HG03159 (cell line): ENCODE measurements around the gene NAV3.
"Not testable (repeated sequence)": the region's sequence is repeated elsewhere in the genome, so short reads cannot be mapped to it uniquely, and the experiment has no call there.

ENCODE experiments used
- ATAC-seq: cut with Tn5 transposase; IDR thresholded peaks from one replicate; pipeline ENCODE4 v1.9.1; 2021; ENCODE audit warnings: mild to moderate bottlenecking, moderate library complexity; ENCODE audit not compliant: unreplicated experiment

NAV3 gene

DNA sequence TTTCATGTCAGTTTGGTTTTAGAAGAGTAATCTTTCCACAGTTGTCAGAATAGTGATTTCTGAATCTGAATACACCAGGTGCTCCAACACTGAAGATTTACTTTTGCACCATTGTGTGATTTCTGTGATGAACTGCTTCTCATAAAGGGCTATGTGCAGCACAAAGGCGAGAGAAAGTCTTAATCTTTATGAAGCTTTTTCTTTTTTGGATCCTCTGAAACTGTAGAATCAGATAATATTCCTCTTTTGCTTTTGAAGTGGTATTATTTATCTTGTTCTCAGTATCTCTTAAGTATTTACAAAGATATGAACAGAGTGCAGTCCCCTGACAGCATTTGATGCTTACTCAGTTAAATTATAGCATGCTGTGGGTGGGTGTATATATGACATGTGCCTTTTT, 207.8 kb downstream of the NAV3 start:
- ATAC-seq, result no peak

DNA sequence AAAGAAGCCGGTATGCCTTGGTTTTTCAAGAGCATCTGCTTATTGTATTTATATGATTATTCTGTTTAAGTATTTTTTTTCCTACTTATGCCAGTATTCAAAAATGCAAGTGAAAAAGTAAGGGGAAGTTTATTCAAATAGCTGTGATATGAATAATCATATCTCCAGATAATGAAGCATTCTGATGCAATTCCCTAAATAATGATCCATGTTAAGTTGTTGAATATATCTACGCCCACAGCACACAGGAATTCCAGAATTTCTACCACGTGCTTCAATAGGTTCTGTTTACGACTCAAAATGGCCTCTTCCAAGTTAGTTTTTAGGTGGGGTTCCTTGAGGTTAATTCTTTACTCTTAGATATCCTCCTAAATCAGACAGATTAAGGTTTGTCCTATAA, 208.3 kb downstream of the NAV3 start:
- no peak for ATAC-seq

DNA sequence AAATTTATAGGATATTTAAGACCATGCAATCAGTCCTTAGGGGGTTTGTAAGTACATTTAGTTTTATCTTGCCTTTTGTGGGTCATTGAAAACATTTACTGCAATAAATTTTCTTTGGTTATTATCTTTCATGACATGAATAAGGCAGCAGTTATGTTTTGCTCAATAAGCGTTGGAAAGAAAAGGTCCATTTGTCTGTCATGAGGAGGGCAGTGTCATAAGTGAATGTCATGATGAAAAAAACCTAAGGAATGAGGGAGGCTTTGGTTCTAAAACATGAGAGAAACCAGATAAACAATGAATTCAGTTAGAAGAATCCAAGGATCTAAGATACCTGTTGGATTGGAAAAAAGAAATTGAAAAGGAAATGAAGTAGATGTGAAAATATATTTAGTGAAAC, 209.4 kb downstream of the NAV3 start:
- no peak for ATAC-seq

DNA sequence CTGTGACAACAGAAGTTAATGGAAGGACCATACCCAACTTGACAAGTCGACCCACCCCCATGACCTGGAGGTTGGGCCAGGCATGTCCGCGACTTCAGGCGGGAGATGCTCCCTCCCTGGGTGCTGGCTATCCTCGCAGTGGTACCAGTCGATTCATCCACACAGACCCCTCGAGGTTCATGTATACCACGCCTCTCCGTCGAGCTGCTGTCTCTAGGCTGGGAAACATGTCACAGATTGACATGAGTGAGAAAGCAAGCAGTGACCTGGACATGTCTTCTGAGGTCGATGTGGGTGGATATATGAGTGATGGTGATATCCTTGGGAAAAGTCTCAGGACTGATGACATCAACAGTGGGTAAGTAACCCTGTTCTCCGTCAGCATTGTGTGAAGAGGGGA, 220.1 kb downstream of the NAV3 start:
- ATAC-seq, result no peak

DNA sequence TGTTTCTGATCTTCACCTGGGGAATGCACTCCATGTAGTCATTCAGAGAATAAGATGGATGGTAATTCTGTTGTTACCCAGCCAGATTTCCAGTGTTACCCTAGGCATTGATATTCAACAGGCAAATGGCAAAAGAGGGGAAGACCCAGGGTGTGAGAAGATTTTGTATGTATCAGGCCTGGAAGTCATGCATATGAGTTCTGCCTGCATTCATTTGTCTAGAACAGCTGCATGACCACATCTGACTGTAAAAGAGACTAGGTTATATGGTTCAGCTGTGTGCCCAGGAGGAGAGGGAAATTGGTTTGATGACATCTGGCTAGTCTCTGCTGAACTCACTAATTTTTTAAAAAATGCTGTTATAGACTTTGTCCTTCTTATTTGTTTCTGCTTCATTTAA, 224.9 kb downstream of the NAV3 start:
- ATAC-seq, result no peak

DNA sequence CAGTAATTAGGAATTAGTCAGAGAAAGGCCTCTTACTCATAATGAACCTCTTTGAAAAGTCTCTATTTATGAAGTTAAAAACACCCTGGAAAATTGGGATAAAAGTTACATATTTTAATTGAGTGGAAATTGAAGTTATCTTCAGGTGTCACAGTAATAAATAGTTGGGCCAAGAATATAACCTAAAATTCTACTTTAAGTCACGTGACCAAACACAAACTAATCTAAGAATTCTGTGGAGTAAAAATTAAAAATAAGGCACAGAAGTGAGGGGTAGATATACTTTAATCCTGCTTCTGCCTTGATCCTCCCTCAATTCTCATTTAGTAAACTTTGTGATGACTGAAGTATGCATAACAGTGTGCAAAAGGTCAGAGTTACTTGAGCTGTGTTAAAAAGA, 226.4 kb downstream of the NAV3 start:
- no peak for ATAC-seq

DNA sequence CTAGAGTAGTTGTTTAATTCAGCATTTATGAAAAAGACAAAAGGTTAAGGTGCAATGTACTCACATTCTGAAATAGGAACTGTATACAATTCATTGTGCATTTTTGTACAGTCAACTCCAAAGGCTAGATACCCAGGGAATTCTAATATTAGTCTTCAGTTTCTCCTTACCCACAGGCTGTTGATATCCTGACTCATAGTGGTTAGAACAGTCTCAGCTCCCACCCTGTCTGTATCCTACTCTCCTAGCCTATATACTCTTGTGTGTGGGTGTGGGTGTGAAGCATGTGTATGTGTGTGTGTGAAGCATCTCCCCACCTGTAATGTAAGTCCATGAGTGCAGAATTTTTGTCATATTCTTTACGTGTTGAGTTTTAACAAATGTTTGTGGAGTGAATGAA, 229.5 kb downstream of the NAV3 start:
- no peak for ATAC-seq

DNA sequence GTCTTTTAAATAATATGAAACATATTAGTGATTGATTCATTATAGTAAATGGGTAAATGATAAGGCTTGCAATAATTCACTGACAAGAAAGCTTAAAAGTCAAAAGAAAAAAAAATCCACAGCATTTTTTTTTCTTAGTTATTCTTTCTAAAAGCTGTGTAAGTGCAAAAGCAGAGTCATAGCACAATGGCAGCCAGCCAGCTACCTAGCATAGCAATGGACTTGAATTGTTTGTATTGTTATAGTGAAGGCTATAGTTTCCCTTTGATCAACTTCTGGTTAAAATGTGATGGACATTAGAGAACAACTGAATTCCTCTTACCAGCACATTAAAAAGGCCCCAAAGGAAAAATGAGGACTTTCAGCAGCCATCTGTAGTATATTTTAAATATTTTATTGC, 232.1 kb downstream of the NAV3 start:
- ATAC-seq, result no peak

DNA sequence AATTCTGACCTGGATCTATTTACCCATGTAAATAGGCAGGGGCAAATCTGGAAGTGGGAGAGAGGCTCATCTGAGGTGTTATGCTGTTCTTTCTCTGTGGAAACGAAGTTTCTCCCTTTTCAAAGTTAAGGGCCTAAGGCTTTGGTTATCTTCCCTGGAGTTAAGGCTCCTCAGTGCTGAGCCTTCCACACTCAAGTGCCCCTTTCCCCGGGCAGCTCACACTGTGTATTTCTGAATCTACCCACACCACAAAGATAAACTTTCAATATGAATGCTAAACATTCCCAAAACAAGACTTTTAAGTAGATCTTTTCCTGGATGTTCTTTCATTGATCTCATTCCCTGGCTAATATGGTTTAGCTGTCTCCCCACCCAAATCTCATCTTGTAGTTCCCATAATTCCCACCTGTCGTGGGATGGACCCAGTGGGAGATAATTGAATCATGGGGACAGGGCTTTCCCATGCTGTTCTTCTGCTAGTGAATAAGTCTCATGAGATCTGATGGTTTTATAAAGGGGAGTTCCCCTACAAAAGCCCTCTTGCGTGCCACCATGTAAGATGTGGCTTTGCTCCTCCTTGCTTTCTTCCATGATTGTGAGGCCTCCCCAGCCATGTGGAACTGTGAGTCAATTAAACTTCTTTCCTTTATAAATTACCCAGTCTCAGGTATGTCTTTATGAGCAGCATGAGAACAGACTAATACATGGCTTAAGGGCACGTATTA, 251.1 kb downstream of the NAV3 start:
- ATAC-seq, result no peak

DNA sequence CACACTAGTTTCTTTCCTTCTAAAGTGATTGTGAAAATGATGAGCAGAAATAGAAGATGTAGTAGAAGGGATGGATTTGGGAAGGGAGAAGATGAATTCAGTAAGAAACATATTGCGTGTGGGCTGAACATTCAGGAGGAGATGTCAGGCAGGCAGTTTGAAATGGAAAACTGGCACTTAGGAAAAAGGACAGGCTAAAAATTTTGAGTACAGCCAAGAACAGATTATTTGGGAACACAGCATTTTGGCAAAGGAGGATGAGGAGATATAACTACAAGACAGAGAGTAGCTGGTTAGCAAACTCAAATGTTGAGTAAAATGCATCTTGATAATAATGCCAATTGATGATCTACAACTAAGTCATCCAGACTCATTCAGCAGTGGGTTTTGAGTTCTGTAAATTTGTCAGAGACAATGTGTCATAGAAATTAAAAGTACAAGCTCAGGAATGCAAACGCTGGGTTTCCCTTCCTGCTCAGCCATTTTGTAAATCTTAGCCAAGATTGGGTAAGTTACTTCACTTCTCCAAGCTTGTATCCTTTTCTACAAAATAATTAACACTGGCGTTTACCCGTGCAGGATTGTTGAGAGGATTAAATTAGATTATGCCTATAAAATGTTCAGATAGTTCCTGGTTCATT, 255.0 kb downstream of the NAV3 start:
- ATAC-seq, result no peak

DNA sequence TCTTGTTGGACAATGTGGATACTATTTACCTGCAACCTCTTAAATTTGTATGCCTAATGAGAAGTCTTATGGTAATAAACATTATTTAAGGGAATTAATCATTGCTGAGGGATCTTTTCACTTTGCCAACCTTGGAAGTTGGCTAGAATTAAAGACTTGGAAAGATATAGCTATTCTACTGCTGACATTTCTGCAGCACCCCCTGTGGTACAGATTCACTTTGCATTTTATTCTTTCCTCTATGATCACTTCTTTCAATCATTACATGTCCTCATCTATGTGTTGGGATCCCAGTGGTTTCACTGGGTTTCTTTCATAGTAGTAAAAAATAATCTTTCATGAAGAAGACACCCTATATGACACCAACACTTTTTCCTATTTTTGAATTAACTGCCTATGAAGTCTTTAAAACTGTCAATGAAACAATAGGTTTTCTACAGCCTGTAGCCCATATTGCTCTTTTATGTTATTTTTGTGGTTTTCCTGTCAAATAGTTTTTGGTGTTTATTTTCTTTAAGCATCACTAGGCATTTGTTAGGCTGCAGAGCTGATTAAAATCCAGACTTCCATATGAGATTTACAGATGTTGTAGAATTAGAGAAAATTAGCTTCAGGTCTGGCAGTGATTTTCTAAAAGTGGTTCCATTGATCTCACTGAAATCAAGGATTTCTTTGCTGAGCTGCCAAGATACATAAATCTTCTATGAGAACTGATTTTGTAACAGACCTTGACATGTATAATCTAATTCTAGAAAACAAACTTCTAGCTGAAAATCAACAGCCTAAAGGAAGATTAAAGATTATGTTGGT, 256.1 kb downstream of the NAV3 start:
- ATAC-seq, result no peak

DNA sequence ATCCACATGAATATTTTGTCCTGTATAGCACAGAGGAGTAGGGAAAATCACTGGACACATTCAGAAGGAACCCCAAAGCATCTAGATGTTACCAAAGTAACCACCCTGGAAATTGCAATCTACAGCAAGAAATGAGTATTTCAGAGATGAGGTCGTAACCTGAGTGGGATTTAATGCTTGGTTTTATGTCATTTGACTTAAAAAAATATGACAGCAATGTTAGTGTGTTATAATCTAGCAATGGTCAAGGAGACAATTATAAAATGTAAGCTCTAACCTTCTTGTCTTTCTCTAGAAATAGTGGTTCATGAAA, 256.6 kb downstream of the NAV3 start:
- ATAC-seq, result no peak

DNA sequence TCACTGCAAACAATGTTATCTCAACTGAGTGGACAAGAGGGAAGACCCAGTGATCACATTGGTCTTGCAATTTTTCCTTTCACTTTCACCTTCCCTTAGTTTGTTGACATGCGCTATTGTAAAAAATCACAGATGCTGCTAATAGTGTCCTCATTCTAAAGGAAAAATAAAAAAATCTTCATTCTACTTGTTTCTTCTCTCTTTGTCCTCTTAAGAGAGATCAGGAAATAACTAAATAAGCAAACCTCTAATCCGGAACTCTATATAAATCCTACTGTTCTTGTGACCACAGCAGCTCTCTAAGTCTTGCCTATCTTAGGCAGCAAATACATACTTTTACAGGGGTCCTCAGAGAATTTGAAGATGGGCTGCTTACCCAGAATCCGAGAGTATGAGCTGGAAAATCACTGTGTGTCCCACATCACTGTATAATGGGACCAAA, 257.7 kb downstream of the NAV3 start:
- no peak for ATAC-seq

DNA sequence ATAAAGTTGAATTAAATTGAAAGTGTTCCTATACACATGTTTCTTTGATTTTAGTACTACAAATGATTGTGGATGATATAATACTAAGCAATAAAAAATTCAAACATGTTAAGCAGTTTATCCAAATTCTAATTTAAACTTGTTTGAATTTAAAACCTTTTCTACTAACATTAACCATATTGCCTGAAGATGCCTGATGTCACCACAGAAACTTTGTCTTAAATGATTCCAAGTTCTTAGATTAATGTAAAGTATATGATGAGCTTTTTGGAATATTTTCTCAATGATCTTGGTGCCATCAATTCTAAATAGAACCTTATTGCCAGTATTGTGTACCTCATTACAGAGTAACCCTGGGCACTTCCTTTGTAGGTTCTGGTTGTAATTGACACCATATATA, 259.6 kb downstream of the NAV3 start:
- no peak for ATAC-seq

DNA sequence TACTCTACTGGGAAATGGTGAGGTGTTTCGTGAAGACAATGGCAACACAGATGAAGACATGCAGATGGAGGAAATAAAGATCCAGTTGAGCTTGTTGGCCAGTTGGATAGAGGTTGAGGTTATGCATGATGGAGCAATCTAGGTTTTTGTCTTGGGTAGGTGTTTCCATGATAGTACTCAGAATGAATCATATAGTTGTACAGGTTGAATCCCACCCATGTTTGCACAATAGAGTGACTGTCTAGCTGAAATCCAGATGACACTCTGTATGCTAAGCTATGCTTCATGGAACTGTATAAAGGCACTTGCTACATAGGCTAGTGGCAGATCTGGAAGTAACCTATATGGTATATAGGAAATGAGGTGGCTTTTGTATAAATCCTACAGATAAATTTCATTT, 264.9 kb downstream of the NAV3 start:
- no peak for ATAC-seq

DNA sequence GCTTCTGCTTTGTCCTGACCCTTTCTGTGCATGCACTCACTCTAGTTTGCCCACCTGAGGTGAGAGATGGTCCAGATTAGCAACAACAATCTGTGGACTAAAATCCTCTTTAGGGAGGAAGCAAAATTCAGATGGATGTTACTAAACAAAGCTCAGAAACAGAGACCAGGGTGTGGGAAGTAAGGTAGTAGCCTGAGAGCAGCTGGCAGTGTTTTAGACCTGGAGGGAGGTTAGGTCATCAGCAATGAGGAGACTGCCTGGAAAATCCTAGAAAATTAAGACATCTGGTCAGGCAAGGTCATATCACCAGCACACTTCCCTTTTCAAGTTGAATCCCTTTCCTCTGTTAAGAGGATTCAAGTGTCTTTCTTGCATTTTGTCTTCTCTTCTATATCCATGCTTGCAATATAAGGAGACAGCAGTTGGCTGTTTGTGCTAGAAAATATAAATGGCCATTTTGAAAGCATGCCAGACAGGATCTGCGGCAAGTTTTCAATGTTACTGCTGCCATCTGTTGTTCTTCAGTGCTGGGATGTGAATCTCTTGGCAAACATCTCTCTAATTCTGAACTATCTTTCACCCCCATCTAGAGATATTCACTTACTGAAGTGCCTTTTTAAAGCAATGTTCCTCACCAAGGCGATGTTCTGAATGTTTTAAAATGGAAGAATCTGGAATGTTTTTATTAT, 266.4 kb downstream of the NAV3 start:
- ATAC-seq, result no peak

DNA sequence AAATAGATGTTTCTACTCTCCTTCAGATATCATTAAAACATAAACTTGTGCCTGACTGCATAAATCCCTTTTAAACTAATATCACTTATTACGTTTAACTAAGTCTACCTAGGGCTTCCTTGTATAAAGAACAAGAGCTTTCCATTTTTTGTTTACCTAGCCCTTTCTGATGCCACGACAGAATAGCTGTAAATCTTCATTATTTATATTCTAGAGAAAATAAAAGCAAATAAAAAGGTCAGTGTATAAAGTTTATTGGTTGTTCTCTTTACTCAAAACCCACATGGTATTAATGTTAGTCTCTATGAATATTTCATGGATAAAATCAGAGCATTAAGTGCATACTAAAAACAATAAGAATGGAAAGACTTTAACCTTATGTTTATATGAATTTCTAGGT, 269.1 kb downstream of the NAV3 start:
- no peak for ATAC-seq

DNA sequence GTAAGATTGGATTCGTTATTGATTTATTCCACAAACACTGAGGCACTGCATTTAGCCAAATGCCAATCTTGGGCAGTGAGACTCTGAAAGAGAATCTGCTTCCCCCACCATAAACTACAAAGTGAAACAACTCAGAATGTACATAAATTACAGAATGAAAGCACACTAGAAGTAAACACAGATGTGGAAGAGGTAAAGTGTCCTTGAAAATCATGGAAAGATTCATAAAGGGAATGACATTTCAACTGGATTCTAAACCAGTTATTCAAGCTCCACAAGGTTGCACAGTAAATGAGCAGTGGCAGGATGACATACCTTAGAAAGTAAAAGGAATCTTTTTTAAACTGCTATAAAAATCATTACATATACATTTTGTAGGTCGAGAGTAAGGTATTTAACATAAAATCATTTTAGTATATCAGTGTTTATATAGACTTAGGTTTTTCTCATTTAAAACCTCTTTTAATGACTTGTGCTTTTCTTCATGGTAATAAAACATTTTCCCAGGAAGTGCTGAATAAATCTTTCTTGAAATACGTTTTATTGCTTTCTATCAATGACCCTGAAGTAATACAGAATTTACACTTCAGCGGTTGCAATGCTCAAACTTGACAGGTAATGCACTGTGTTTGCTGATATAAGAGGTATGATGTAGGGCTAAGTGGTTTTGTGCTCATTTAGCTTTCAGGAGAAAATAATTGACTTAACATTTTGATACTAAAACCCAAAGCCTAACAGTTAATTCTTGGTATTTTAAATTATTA, 270.6 kb downstream of the NAV3 start:
- ATAC-seq, result no peak

DNA sequence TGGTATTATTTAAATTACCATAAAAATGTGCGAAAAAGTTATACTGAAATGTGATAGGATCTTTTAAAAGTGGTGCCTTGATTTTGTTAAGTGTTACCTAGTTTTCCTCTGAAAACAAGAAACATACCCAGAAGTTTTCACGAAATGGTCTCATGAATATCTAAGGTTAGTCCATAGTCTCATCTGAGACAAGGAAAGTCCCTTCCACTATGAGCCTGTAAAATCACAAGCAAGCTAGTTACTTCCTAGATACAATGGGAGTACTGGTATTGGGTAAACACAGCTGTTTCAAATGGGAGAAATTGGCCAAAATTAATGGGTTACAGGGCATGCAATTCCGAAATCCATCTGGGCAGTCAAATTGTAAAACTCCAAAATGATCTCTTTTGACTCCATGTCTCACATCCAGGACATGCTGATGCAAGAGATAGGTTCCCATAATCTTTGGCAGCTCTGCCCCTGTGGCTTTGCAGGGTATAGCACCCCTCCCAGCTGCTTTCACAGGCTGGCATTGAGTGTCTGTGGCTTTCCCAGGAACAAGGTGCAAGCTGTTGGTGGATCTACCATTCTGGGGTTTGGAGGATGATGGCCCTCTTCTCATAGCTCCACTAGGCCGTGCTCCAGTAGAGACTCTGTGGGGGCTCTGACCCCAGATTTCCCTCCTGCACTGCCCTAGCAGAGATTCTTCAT, 271.4 kb downstream of the NAV3 start:
- ATAC-seq, result no peak

DNA sequence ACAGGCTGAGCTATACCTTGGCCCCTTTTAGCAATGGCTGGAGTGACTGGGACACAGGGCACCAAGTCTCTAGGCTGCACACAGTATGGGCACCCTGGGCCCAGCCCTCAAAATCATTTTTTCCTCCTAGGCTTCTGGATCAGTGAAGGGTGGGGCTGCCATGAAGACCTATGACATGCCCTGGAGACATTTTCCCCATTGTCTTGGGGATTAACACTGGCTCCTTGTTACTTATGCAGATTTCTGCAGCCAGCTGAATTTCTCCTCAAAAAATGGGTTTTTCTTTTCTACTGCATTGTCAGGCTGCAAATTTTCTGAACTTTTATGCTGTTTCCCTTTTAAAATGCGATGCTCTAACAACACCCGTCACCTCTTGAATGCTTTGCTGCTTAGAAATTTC, 272.1 kb downstream of the NAV3 start:
- ATAC-seq, result not testable (repeated sequence)
